CD4-positive, alpha-beta T cell (primary cell): Measurements from ENCODE around the gene TTC33. TPM values are rescaled to one million over a fixed set of nuclear protein-coding genes. Genes with fewer than 3 reads are reported as not detected.

Experiments
- ATAC-seq: fragments of 200-7000 bp; cut with Tn5 transposase; one replicate; pipeline ENCODE4 v1.10.0; 2022; ENCODE audit warnings: mild to moderate bottlenecking; ENCODE audit not compliant: poor library complexity
- CTCF ChIA-PET: fragments of 350-600 bp; sonication (Branson Sonifier 250); formaldehyde crosslinking; loops from one replicate; lab custom pipeline; 2021; ENCODE audit warnings: antibody characterized with exemption, inconsistent platforms; lab: Charles Lee
- POLR2A ChIA-PET: fragments of 350-600 bp; sonication (Branson Sonifier 250); formaldehyde crosslinking; loops from one replicate; lab custom pipeline; 2021; ENCODE audit warnings: antibody characterized with exemption, inconsistent platforms; lab: Charles Lee
- DNase-seq, 14 experiments: peaks; one replicate each; pipeline ENCODE4 v3.0.0-alpha.2; 2013 to 2020; ENCODE audit warnings: mixed read lengths in 2 of 14
- H3K27ac ChIP-seq, 2 donors: one replicate each; pipeline versions ENCODE4 v1.5.1 to v1.7.0; 2013; ENCODE audit warnings: low read length in 2 of 2, low read depth in 1 of 2, mild to moderate bottlenecking in 1 of 2
- H3K27me3 ChIP-seq, 2 experiments: 1 replicate in 1 of 2; 2 replicates in 1 of 2; pipeline versions ENCODE4 v1.6.1 to v1.7.0; 2013; ENCODE audit warnings: low read length in 2 of 2, control low read depth in 1 of 2, mild to moderate bottlenecking in 1 of 2, moderate library complexity in 1 of 2; ENCODE audit not compliant: insufficient read depth in 2 of 2, control insufficient read depth in 1 of 2
- H3K36me3 ChIP-seq: one replicate; pipeline ENCODE4 v1.6.1; 2013; ENCODE audit warnings: low read length, control low read depth; ENCODE audit not compliant: insufficient read depth
- H3K4me1 ChIP-seq: one replicate; pipeline ENCODE4 v1.6.1; 2013; ENCODE audit warnings: low read length, control low read depth; ENCODE audit not compliant: insufficient read depth
- H3K4me3 ChIP-seq: one replicate; pipeline ENCODE4 v1.5.1; 2013; ENCODE audit warnings: mild to moderate bottlenecking, low read length, moderate library complexity
- H3K9me3 ChIP-seq, 2 experiments: 1 replicate in 1 of 2; 2 replicates in 1 of 2; pipeline versions ENCODE4 v1.6.1 to v1.7.0; 2013; ENCODE audit warnings: low read length in 2 of 2, mild to moderate bottlenecking in 2 of 2, control low read depth in 1 of 2, moderate library complexity in 1 of 2; ENCODE audit not compliant: control insufficient read depth in 1 of 2, insufficient read depth in 1 of 2
- H3K27ac Mint-ChIP-seq: one replicate; pipeline ENCODE4 v1.8.0; 2020; ENCODE audit warnings: mixed read lengths
- H3K27me3 Mint-ChIP-seq: one replicate; pipeline ENCODE4 v1.8.0; 2021; ENCODE audit warnings: mixed read lengths
- H3K36me3 Mint-ChIP-seq: one replicate; pipeline ENCODE4 v1.8.0; 2021; ENCODE audit warnings: low read depth, mixed read lengths
- H3K4me1 Mint-ChIP-seq: one replicate; pipeline ENCODE4 v1.8.0; 2021; ENCODE audit warnings: low read depth, mixed read lengths
- H3K4me3 Mint-ChIP-seq: one replicate; pipeline ENCODE4 v1.8.0; 2020; ENCODE audit warnings: mild to moderate bottlenecking, mixed read lengths
- H3K9me3 Mint-ChIP-seq: one replicate; pipeline ENCODE4 v1.8.0; 2020; ENCODE audit warnings: mixed read lengths
- CTCF ChIP-seq: fragments of 200-600 bp; IDR thresholded peaks from one replicate; pipeline ENCODE4 v1.8.0; 2022; ENCODE audit warnings: antibody characterized with exemption, mild to moderate bottlenecking
- intact Hi-C, 2 experiments: fragments of 100-400 bp; cut with DNase I in 1 of 2; cut with micrococcal nuclease in 1 of 2; formaldehyde crosslinking; loops; one replicate each; pipeline versions ENCODE4 v1.15.1 to v1.9.0; 2023 to 2025; cut with DNase I, micrococcal nuclease
- total RNA-seq, 174 experiments: library from RNA in 2 of 174; stranded (reverse) in 2 of 174; gene quantifications; one replicate each; pipeline ENCODE4 v1.2.3 and lab custom pipeline; 2021 to 2026

The TTC33 gene
- total RNA-seq, 2 experiments from 2014 or later: 8.7 to 12.0 TPM

- H3K36me3 Mint-ChIP-seq: no peaks in the 10 kb centered on the region
- Histone ChIP-seq H3K9me3 (no peaks in the 10 kb centered on the region), H3K4me3 (no peak overlapping the region), H3K27me3 (no peaks in the 10 kb centered on the region), H3K4me1 (no peaks in the 10 kb centered on the region), H3K36me3 (no peaks in the 10 kb centered on the region), H3K27ac (no peak overlapping the region)
- no peak for ATAC-seq
- no peak overlapping the region for H3K4me3 Mint-ChIP-seq
- no peak overlapping the region for H3K27ac Mint-ChIP-seq
- CTCF ChIA-PET: no interaction called here
- H3K27me3 Mint-ChIP-seq: no peaks in the 10 kb centered on the region
- intact Hi-C loops: no loop called here
- H3K4me1 Mint-ChIP-seq: peaks cover 7% of the 10 kb centered on the region
- POLR2A ChIA-PET: no interaction called here
- H3K9me3 Mint-ChIP-seq: no peaks in the 10 kb centered on the region
- no peak for TF ChIP-seq CTCF
- DNase-seq: no peak
These were observed 198.3 kb downstream of the TTC33 start for GRCh38 chr5:40557501-40557900.

- ATAC-seq: no peak
- H3K4me3 ChIP-seq: no peak overlapping the region
- Mint-ChIP-seq H3K36me3 (no peaks in the 10 kb centered on the region), H3K9me3 (no peaks in the 10 kb centered on the region), H3K4me3 (no peak overlapping the region), H3K4me1 (peaks cover 7% of the 10 kb centered on the region), H3K27ac (no peak overlapping the region), H3K27me3 (no peaks in the 10 kb centered on the region)
- ChIA-PET CTCF (no interaction called here), POLR2A (no interaction called here)
- no peak for DNase-seq
- no peaks in the 10 kb centered on the region for H3K4me1 ChIP-seq
- intact Hi-C loops: no loop called here
- H3K27ac ChIP-seq: no peak overlapping the region
- TF ChIP-seq CTCF: no peak
- H3K27me3 ChIP-seq: no peaks in the 10 kb centered on the region
- no peaks in the 10 kb centered on the region for H3K36me3 ChIP-seq
- no peaks in the 10 kb centered on the region for H3K9me3 ChIP-seq
These were observed 198.9 kb downstream of the TTC33 start for GRCh38 chr5:40556811-40557210.

- no peak for ATAC-seq
- ChIA-PET POLR2A (no interaction called here), CTCF (no interaction called here)
- H3K36me3 Mint-ChIP-seq: no peaks in the 10 kb centered on the region
- no peaks in the 10 kb centered on the region for H3K9me3 Mint-ChIP-seq
- Histone ChIP-seq H3K27ac (no peak overlapping the region), H3K4me3 (no peak overlapping the region), H3K36me3 (no peaks in the 10 kb centered on the region), H3K9me3 (no peaks in the 10 kb centered on the region), H3K27me3 (no peaks in the 10 kb centered on the region), H3K4me1 (no peaks in the 10 kb centered on the region)
- no peaks in the 10 kb centered on the region for H3K27me3 Mint-ChIP-seq
- no peak for TF ChIP-seq CTCF
- intact Hi-C loops: no loop called here
- no peak for DNase-seq
- H3K4me1 Mint-ChIP-seq: peaks cover 7% of the 10 kb centered on the region
- no peak overlapping the region for H3K27ac Mint-ChIP-seq
- no peak overlapping the region for H3K4me3 Mint-ChIP-seq
These were observed 199.9 kb downstream of the TTC33 start for GRCh38 chr5:40555886-40556285.
